Measurements from ENCODE around the gene SCG3. TPM values are rescaled to one million over a fixed set of nuclear protein-coding genes. Genes with fewer than 3 reads are reported as not detected.

The SCG3 gene
- polyA plus RNA-seq, 2 of the 4 experiments (the other 2 are of a cell fraction): 0.03 TPM; not detected in 1

DNA sequence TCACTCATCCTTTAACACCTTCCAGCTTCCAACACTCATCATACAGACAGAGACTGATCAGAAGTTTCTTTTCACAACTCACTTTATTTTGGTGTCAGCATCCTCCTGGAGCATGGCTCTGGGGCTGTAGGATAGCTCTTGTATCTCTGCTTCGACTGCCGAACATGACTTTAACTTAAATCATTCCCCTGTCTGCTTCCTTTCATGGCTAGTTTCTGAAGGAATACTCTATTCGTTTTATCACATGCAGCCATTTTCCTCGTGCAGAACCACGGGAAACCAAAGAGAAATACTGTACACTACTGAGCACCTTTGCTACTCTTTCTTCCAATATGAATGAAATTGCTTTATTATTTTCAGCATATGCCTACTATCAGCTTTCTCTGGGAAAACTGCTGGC lies 68.0 kb downstream of the SCG3 start:
- TF ChIP-seq RNF2 (IDR thresholded peaks at IDR 0.05; ENCODE audit: borderline replicate concordance, low read depth) (peak; percentile 92; the same call in 1 of the 2 replicates), CBX8 (IDR thresholded peaks at IDR 0.05) (peak; percentile 85; the same call in 1 of the 2 replicates)
- TF ChIP-seq, protein P1, sequence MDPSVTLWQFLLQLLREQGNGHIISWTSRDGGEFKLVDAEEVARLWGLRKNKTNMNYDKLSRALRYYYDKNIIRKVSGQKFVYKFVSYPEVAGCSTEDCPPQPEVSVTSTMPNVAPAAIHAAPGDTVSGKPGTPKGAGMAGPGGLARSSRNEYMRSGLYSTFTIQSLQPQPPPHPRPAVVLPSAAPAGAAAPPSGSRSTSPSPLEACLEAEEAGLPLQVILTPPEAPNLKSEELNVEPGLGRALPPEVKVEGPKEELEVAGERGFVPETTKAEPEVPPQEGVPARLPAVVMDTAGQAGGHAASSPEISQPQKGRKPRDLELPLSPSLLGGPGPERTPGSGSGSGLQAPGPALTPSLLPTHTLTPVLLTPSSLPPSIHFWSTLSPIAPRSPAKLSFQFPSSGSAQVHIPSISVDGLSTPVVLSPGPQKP (IDR thresholded peaks at IDR 0.05; ENCODE audit: low read depth, low read length): no peak
- Histone ChIP-seq H3K4me2 (no peak overlapping the region), H3K27ac (no peak overlapping the region), H3K9me3 (no peaks in the 10 kb centered on the region), H3K4me1 (peaks cover 3% of the 10 kb centered on the region; the same call in 1 of the 3 replicates), H3K4me3 (no peak overlapping the region)
- ChIA-PET CTCF (interaction anchor here (3.6 to 16.6 kb wide), 2 partner anchors 8 to 24 kb away, joined by 9 to 193 read pairs; no protein-coding TSS in a partner anchor), POLR2A (interaction anchor here (0.7 kb wide), 1 partner anchor 9 kb away, joined by 3 read pairs; no protein-coding TSS in a partner anchor)
- DNase-seq (ENCODE audit: low read depth in 1 of 2, low spot score in 1 of 2): no peak
- FAIRE-seq: no peak
- 41% methylated on average over 5 of the region's 5 CpGs for WGBS (ENCODE audit: missing lambda C conversion rate)
- ATAC-seq: no peak

DNA sequence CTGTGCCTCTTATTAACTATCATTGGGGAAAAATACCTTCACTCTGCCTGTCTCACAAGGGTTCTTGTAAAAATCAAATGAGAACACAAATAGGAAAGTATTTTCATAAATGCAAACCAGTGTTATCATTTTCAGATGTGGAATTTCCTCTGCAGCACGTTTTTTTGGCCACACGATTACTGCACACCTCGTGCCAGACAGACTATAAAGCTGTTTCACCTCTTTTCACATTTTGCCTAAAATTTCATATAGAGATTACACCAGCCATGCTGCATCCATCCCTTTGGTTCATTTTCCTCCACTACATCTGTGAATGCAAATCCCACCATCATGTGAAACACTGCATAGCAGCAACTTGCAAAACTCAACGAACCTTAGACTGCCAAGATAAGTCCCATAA lies 68.9 kb downstream of the SCG3 start:
- Histone ChIP-seq H3K4me3 (no peak overlapping the region), H3K4me1 (peaks cover 3% of the 10 kb centered on the region; the same call in 1 of the 3 replicates), H3K27ac (no peak overlapping the region), H3K4me2 (no peak overlapping the region), H3K9me3 (no peaks in the 10 kb centered on the region)
- DNase-seq (ENCODE audit: low read depth in 1 of 2, low spot score in 1 of 2) (no peak), FAIRE-seq (no peak), ATAC-seq (no peak)
- WGBS (ENCODE audit: missing lambda C conversion rate): 35% methylated on average over 4 of the region's 4 CpGs
- POLR2A ChIA-PET: no interaction called here
- CTCF ChIA-PET: interaction anchor here (16.6 kb wide), 1 partner anchor 23 kb away, joined by 193 read pairs; no protein-coding TSS in a partner anchor
- TF ChIP-seq, protein P2, sequence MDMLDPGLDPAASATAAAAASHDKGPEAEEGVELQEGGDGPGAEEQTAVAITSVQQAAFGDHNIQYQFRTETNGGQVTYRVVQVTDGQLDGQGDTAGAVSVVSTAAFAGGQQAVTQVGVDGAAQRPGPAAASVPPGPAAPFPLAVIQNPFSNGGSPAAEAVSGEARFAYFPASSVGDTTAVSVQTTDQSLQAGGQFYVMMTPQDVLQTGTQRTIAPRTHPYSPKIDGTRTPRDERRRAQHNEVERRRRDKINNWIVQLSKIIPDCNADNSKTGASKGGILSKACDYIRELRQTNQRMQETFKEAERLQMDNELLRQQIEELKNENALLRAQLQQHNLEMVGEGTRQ (IDR thresholded peaks at IDR 0.05): no peak
- TF ChIP-seq HOXB5 (CRISPR knock-in tag; IDR thresholded peaks at IDR 0.05) (no peak), EHMT2 (IDR thresholded peaks at IDR 0.05; ENCODE audit: low read depth) (no peak), RFX5 (IDR thresholded peaks at IDR 0.05) (no peak), KDM5A (IDR thresholded peaks at IDR 0.05) (no peak), JUNB (IDR thresholded peaks at IDR 0.05) (no peak), CBX8 (IDR thresholded peaks at IDR 0.05) (no peak), CHD2 (IDR thresholded peaks at IDR 0.05; ENCODE audit: low read length, partially characterized antibody) (no peak), ZNF302 (CRISPR knock-in tag; IDR thresholded peaks at IDR 0.05) (no peak), MAZ (IDR thresholded peaks at IDR 0.05; ENCODE audit: borderline replicate concordance, low read depth, low read length) (no peak)
- TF ChIP-seq, protein P3, sequence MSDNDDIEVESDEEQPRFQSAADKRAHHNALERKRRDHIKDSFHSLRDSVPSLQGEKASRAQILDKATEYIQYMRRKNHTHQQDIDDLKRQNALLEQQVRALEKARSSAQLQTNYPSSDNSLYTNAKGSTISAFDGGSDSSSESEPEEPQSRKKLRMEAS (IDR thresholded peaks at IDR 0.05): no peak
- TF ChIP-seq, protein P4, sequence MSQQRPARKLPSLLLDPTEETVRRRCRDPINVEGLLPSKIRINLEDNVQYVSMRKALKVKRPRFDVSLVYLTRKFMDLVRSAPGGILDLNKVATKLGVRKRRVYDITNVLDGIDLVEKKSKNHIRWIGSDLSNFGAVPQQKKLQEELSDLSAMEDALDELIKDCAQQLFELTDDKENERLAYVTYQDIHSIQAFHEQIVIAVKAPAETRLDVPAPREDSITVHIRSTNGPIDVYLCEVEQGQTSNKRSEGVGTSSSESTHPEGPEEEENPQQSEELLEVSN (IDR thresholded peaks at IDR 0.05; ENCODE audit: borderline replicate concordance, low read depth): no peak
- TF ChIP-seq, protein P5, sequence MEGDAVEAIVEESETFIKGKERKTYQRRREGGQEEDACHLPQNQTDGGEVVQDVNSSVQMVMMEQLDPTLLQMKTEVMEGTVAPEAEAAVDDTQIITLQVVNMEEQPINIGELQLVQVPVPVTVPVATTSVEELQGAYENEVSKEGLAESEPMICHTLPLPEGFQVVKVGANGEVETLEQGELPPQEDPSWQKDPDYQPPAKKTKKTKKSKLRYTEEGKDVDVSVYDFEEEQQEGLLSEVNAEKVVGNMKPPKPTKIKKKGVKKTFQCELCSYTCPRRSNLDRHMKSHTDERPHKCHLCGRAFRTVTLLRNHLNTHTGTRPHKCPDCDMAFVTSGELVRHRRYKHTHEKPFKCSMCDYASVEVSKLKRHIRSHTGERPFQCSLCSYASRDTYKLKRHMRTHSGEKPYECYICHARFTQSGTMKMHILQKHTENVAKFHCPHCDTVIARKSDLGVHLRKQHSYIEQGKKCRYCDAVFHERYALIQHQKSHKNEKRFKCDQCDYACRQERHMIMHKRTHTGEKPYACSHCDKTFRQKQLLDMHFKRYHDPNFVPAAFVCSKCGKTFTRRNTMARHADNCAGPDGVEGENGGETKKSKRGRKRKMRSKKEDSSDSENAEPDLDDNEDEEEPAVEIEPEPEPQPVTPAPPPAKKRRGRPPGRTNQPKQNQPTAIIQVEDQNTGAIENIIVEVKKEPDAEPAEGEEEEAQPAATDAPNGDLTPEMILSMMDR (IDR thresholded peaks at IDR 0.05): no peak
- TF ChIP-seq, protein P6, sequence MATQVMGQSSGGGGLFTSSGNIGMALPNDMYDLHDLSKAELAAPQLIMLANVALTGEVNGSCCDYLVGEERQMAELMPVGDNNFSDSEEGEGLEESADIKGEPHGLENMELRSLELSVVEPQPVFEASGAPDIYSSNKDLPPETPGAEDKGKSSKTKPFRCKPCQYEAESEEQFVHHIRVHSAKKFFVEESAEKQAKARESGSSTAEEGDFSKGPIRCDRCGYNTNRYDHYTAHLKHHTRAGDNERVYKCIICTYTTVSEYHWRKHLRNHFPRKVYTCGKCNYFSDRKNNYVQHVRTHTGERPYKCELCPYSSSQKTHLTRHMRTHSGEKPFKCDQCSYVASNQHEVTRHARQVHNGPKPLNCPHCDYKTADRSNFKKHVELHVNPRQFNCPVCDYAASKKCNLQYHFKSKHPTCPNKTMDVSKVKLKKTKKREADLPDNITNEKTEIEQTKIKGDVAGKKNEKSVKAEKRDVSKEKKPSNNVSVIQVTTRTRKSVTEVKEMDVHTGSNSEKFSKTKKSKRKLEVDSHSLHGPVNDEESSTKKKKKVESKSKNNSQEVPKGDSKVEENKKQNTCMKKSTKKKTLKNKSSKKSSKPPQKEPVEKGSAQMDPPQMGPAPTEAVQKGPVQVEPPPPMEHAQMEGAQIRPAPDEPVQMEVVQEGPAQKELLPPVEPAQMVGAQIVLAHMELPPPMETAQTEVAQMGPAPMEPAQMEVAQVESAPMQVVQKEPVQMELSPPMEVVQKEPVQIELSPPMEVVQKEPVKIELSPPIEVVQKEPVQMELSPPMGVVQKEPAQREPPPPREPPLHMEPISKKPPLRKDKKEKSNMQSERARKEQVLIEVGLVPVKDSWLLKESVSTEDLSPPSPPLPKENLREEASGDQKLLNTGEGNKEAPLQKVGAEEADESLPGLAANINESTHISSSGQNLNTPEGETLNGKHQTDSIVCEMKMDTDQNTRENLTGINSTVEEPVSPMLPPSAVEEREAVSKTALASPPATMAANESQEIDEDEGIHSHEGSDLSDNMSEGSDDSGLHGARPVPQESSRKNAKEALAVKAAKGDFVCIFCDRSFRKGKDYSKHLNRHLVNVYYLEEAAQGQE (IDR thresholded peaks at IDR 0.05): no peak
- TF ChIP-seq, protein P7, sequence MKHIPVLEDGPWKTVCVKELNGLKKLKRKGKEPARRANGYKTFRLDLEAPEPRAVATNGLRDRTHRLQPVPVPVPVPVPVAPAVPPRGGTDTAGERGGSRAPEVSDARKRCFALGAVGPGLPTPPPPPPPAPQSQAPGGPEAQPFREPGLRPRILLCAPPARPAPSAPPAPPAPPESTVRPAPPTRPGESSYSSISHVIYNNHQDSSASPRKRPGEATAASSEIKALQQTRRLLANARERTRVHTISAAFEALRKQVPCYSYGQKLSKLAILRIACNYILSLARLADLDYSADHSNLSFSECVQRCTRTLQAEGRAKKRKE (CRISPR knock-in tag; IDR thresholded peaks at IDR 0.05; ENCODE audit: low read depth): no peak

All from A549 (cell line).